Loucy (cell line): ENCODE measurements around the gene TAS2R5.
"Not testable (repeated sequence)": the region's sequence is repeated elsewhere in the genome, so short reads cannot be mapped to it uniquely, and the experiment has no call there.

Experiments used
- H2AFZ ChIP-seq: fragments of 200-600 bp; sonication (generic); 2 replicates; pipeline ENCODE4 v1.6.0; 2016; ENCODE audit warnings: antibody characterized with exemption, mild to moderate bottlenecking, low read length, moderate library complexity
- H3F3A ChIP-seq: fragments of 200-600 bp; 2 replicates; pipeline ENCODE4 v1.6.0; 2016; ENCODE audit warnings: antibody characterized with exemption, low read depth, mild to moderate bottlenecking
- H3K27me3 ChIP-seq: fragments of 200-600 bp; sonication (generic); 2 replicates; pipeline ENCODE4 v1.6.1; 2014; ENCODE audit warnings: low read length, mild to moderate bottlenecking; ENCODE audit not compliant: insufficient read depth, poor library complexity, severe bottlenecking
- H3K36me3 ChIP-seq: fragments of 200-600 bp; sonication (generic); 2 replicates; pipeline ENCODE4 v1.6.1; 2016; ENCODE audit warnings: low read length; ENCODE audit not compliant: insufficient read depth
- H3K4me1 ChIP-seq: fragments of 200-600 bp; sonication (generic); 2 replicates; pipeline ENCODE4 v1.5.1; 2014; ENCODE audit warnings: low read length, mild to moderate bottlenecking; ENCODE audit not compliant: insufficient read depth, poor library complexity, severe bottlenecking
- H3K4me2 ChIP-seq: fragments of 200-600 bp; sonication (generic); 2 replicates; pipeline ENCODE4 v1.6.0; 2014; ENCODE audit warnings: antibody characterized with exemption, low read length, low read depth, mild to moderate bottlenecking; ENCODE audit not compliant: poor library complexity, severe bottlenecking
- H3K4me3 ChIP-seq: fragments of 200-600 bp; sonication (generic); 2 replicates; pipeline ENCODE4 v1.5.1; 2014; ENCODE audit warnings: low read length, mild to moderate bottlenecking, mixed read lengths; ENCODE audit not compliant: poor library complexity, severe bottlenecking
- H3K79me2 ChIP-seq: fragments of 200-600 bp; sonication (generic); 2 replicates; pipeline ENCODE4 v1.6.1; 2014; ENCODE audit warnings: low read length; ENCODE audit not compliant: insufficient read depth
- H3K9ac ChIP-seq: fragments of 200-600 bp; sonication (generic); 2 replicates; pipeline ENCODE4 v1.6.0; 2014; ENCODE audit warnings: mild to moderate bottlenecking, low read depth, low read length, moderate library complexity; ENCODE audit not compliant: poor library complexity, severe bottlenecking
- H3K9me2 ChIP-seq: fragments of 200-600 bp; sonication (generic); replicated peaks from 2 replicates; pipeline ENCODE4 v1.6.1; 2016; ENCODE audit warnings: low read depth, low read length, mixed read lengths
- H3K9me3 ChIP-seq: fragments of 200-600 bp; sonication (generic); 2 replicates; pipeline ENCODE4 v1.6.1; 2014; ENCODE audit warnings: mild to moderate bottlenecking, antibody characterized with exemption, low read length, low read depth; ENCODE audit not compliant: insufficient read depth
- H4K20me1 ChIP-seq: fragments of 200-600 bp; sonication (generic); 2 replicates; pipeline ENCODE4 v1.6.0; 2014; ENCODE audit warnings: antibody characterized with exemption, low read length, mild to moderate bottlenecking; ENCODE audit not compliant: insufficient read depth, poor library complexity, severe bottlenecking
- CTCF ChIP-seq: fragments of 200-600 bp; sonication (generic); conservative IDR thresholded peaks from 2 replicates; pipeline ENCODE4 v1.5.1; 2014; ENCODE audit warnings: mild to moderate bottlenecking, antibody characterized with exemption, low read length
- EZH2phosphoT487 ChIP-seq: fragments of 200-600 bp; IDR thresholded peaks from 2 replicates; pipeline ENCODE4 v1.6.1; 2018; ENCODE audit warnings: antibody characterized with exemption, mild to moderate bottlenecking, moderate library complexity, borderline replicate concordance

Gene TAS2R5

GRCh38 chr7:141820067-141820466, 30.1 kb downstream of the TAS2R5 start:
- H3K9me2 ChIP-seq, result no peaks in the 10 kb centered on the region
- H3F3A ChIP-seq, result no peaks in the 10 kb centered on the region
- peaks cover 15% of the 10 kb centered on the region for H3K9me3 ChIP-seq
- no peaks in the 10 kb centered on the region for H3K79me2 ChIP-seq
- TF ChIP-seq CTCF, result no peak
- TF ChIP-seq EZH2phosphoT487, result no peak
- H4K20me1 ChIP-seq, result no peaks in the 10 kb centered on the region
- H3K4me1 ChIP-seq, result no peaks in the 10 kb centered on the region
- H3K4me2 ChIP-seq, result no peak overlapping the region
- H3K4me3 ChIP-seq, result no peak overlapping the region
- H3K36me3 ChIP-seq, result no peaks in the 10 kb centered on the region
- H3K27me3 ChIP-seq, result no peaks in the 10 kb centered on the region
- H3K9ac ChIP-seq, result no peak overlapping the region
- H2AFZ ChIP-seq, result no peak overlapping the region

GRCh38 chr7:141822432-141822831, 32.4 kb downstream of the TAS2R5 start:
- H2AFZ ChIP-seq, H3F3A ChIP-seq, H4K20me1 ChIP-seq, H3K9ac ChIP-seq, H3K9me2 ChIP-seq, H3K36me3 ChIP-seq, H3K27me3 ChIP-seq, H3K4me1 ChIP-seq, H3K4me2 ChIP-seq, H3K4me3 ChIP-seq, H3K79me2 ChIP-seq: not testable (repeated sequence)
- peaks cover 15% of the 10 kb centered on the region for H3K9me3 ChIP-seq

GRCh38 chr7:141837683-141838082, 47.7 kb downstream of the TAS2R5 start:
- no peaks in the 10 kb centered on the region for H3K9me3 ChIP-seq
- TF ChIP-seq EZH2phosphoT487 (no peak), CTCF (no peak)
- no peaks in the 10 kb centered on the region for H3K27me3 ChIP-seq
- H3K4me2 ChIP-seq, result no peak overlapping the region
- H3K9ac ChIP-seq, result no peak overlapping the region
- H3K36me3 ChIP-seq, result no peaks in the 10 kb centered on the region
- no peaks in the 10 kb centered on the region for H3F3A ChIP-seq
- H3K4me3 ChIP-seq, result no peak overlapping the region
- H3K4me1 ChIP-seq, result no peaks in the 10 kb centered on the region
- no peak overlapping the region for H2AFZ ChIP-seq
- no peaks in the 10 kb centered on the region for H4K20me1 ChIP-seq
- no peaks in the 10 kb centered on the region for H3K9me2 ChIP-seq
- H3K79me2 ChIP-seq, result no peaks in the 10 kb centered on the region

GRCh38 chr7:141838581-141838980, 48.6 kb downstream of the TAS2R5 start:
- Histone ChIP-seq H3K4me1 (no peaks in the 10 kb centered on the region), H3K9ac (no peak overlapping the region), H3K36me3 (no peaks in the 10 kb centered on the region), H3K27me3 (no peaks in the 10 kb centered on the region), H3K79me2 (no peaks in the 10 kb centered on the region), H3F3A (no peaks in the 10 kb centered on the region), H3K9me2 (no peaks in the 10 kb centered on the region), H4K20me1 (no peaks in the 10 kb centered on the region), H3K9me3 (no peaks in the 10 kb centered on the region), H3K4me3 (no peak overlapping the region), H2AFZ (no peak overlapping the region), H3K4me2 (no peak overlapping the region)
- no peak for TF ChIP-seq EZH2phosphoT487
- TF ChIP-seq CTCF, result no peak
